ENCODE results near the gene PDE7B. TPM values are rescaled to one million over a fixed set of nuclear protein-coding genes. Genes with fewer than 3 reads are reported as not detected.

Gene PDE7B
- total and polyA plus RNA-seq, 2 donors from 2014 or later = 4.6 to 15.4 TPM

GRCh38 chr6:136230219-136230853 is 378.8 kb downstream of the PDE7B start:
- DNase-seq = no peak
- Histone ChIP-seq H3K4me3 (ENCODE audit: low read length in 3 of 3) (no peak overlapping the region), H3K36me3 (ENCODE audit: control insufficient read depth in 2 of 3, insufficient read depth in 3 of 3, low read length in 3 of 3) (no peaks in the 10 kb centered on the region), H3K27me3 (ENCODE audit: control insufficient read depth, insufficient read depth, low read length) (no peaks in the 10 kb centered on the region), H3K9me3 (ENCODE audit: control insufficient read depth in 2 of 3, insufficient read depth in 1 of 3, low read length in 3 of 3) (no peaks in the 10 kb centered on the region), H3K9ac (ENCODE audit: low read length in 3 of 3) (no peak overlapping the region), H3K4me1 (ENCODE audit: control insufficient read depth in 2 of 3, insufficient read depth in 2 of 3, low read depth in 1 of 3, low read length in 3 of 3) (peaks cover 0 to 10% (median 5%) of the 10 kb centered on the region in 3 donors), H3K27ac (ENCODE audit: low read depth in 2 of 2, low read length in 2 of 2) (no peak overlapping the region)
- no peak for TF ChIP-seq CTCF (IDR thresholded peaks at IDR 0.05; ENCODE audit: borderline replicate concordance, extremely low read depth, insufficient read depth)
- FAIRE-seq = no peak
- intact Hi-C loops (cut with DNase I) = no loop called here

GRCh38 chr6:136232701-136233100 is 381.2 kb downstream of the PDE7B start:
- H3K27ac ChIP-seq (ENCODE audit: low read depth in 2 of 2, low read length in 2 of 2) = no peak overlapping the region
- no peaks in the 10 kb centered on the region for H3K36me3 ChIP-seq (ENCODE audit: control insufficient read depth in 2 of 3, insufficient read depth in 3 of 3, low read length in 3 of 3)
- no peaks in the 10 kb centered on the region for H3K27me3 ChIP-seq (ENCODE audit: control insufficient read depth, insufficient read depth, low read length)
- no peak overlapping the region for H3K9ac ChIP-seq (ENCODE audit: low read length in 3 of 3)
- DNase-seq (no peak), FAIRE-seq (no peak)
- no peak overlapping the region for H3K4me3 ChIP-seq (ENCODE audit: low read length in 3 of 3)
- H3K9me3 ChIP-seq (ENCODE audit: control insufficient read depth in 2 of 3, insufficient read depth in 1 of 3, low read length in 3 of 3) = no peaks in the 10 kb centered on the region
- intact Hi-C loops (cut with DNase I) = no loop called here
- peaks cover 0 to 3% (median under 1%) of the 10 kb centered on the region in 3 donors for H3K4me1 ChIP-seq (ENCODE audit: control insufficient read depth in 2 of 3, insufficient read depth in 2 of 3, low read depth in 1 of 3, low read length in 3 of 3)
- TF ChIP-seq CTCF (IDR thresholded peaks at IDR 0.05; ENCODE audit: borderline replicate concordance, extremely low read depth, insufficient read depth) = no peak

- Histone ChIP-seq H3K27ac (ENCODE audit: low read depth in 2 of 2, low read length in 2 of 2) (no peak overlapping the region), H3K4me1 (ENCODE audit: control insufficient read depth in 2 of 3, insufficient read depth in 2 of 3, low read depth in 1 of 3, low read length in 3 of 3) (no peaks in the 10 kb centered on the region), H3K9me3 (ENCODE audit: control insufficient read depth in 2 of 3, insufficient read depth in 1 of 3, low read length in 3 of 3) (no peaks in the 10 kb centered on the region), H3K9ac (ENCODE audit: low read length in 3 of 3) (no peak overlapping the region), H3K27me3 (ENCODE audit: control insufficient read depth, insufficient read depth, low read length) (no peaks in the 10 kb centered on the region), H3K4me3 (ENCODE audit: low read length in 3 of 3) (no peak overlapping the region), H3K36me3 (ENCODE audit: control insufficient read depth in 2 of 3, insufficient read depth in 3 of 3, low read length in 3 of 3) (no peaks in the 10 kb centered on the region)
- intact Hi-C loops (cut with DNase I) = no loop called here
- no peak for DNase-seq
- TF ChIP-seq CTCF (IDR thresholded peaks at IDR 0.05; ENCODE audit: borderline replicate concordance, extremely low read depth, insufficient read depth) = no peak
- FAIRE-seq = no peak
These were observed 383.7 kb downstream of the PDE7B start for GRCh38 chr6:136235233-136235564.

Data from kidney (tissue), 14 donors.